Gastroesophageal sphincter (tissue), 4 donors: ENCODE data around the gene MMEL1. TPM values are rescaled to one million over a fixed set of nuclear protein-coding genes. Genes with fewer than 3 reads are reported as not detected.
"Not testable (repeated sequence)": the region's sequence is repeated elsewhere in the genome, so short reads cannot be mapped to it uniquely, and the experiment has no call there.

Experiments
- ATAC-seq: fragments of 150-250 bp; one replicate; pipeline ENCODE4 v1.9.1; 2016; ENCODE audit warnings: mild to moderate bottlenecking, moderate library complexity
- H3K27ac ChIP-seq, 4 donors: fragments of 200-600 bp; sonication (generic) in 3 of 4; 1 replicate in 3 of 4; 2 replicates in 1 of 4; pipeline ENCODE4 v1.5.1; 2016 to 2019
- H3K27me3 ChIP-seq: fragments of 200-600 bp; sonication (generic); one replicate; pipeline ENCODE4 v1.5.1; 2019
- H3K36me3 ChIP-seq, 2 donors: fragments of 200-600 bp; sonication (generic); one replicate each; pipeline ENCODE4 v1.5.1; 2019; ENCODE audit warnings: control low read depth in 1 of 2
- H3K4me1 ChIP-seq, 3 donors: fragments of 200-600 bp; sonication (generic); 1 replicate in 2 of 3; 2 replicates in 1 of 3; pipeline ENCODE4 v1.5.1; 2016 to 2019; ENCODE audit warnings: control low read depth in 2 of 3
- H3K4me3 ChIP-seq, 2 donors: fragments of 200-600 bp; sonication (generic); one replicate each; pipeline ENCODE4 v1.5.1; 2019; ENCODE audit warnings: mild to moderate bottlenecking in 1 of 2, moderate library complexity in 1 of 2
- H3K9me3 ChIP-seq, 3 donors: fragments of 200-600 bp; sonication (generic); one replicate each; pipeline ENCODE4 v1.5.1; 2017 to 2019; ENCODE audit warnings: control low read depth in 2 of 3
- CTCF ChIP-seq, 4 experiments: fragments of 200-600 bp in 2 of 4; fragments of 450-650 bp in 2 of 4; sonication (generic) in 1 of 4; IDR thresholded peaks; one replicate each; pipeline ENCODE4 v1.5.1; 2017 to 2019; ENCODE audit warnings: antibody characterized with exemption in 4 of 4, mild to moderate bottlenecking in 2 of 4, moderate library complexity in 2 of 4
- EP300 ChIP-seq: sonication (generic); formaldehyde crosslinking; IDR thresholded peaks from one replicate; pipeline ENCODE4 v1.6.1; 2017; ENCODE audit warnings: antibody characterized with exemption, mild to moderate bottlenecking
- POLR2A ChIP-seq, 2 donors: fragments of 450-650 bp; IDR thresholded peaks; one replicate each; pipeline ENCODE4 v1.6.1; 2017; ENCODE audit warnings: antibody characterized with exemption in 2 of 2, mild to moderate bottlenecking in 2 of 2, moderate library complexity in 1 of 2
- POLR2AphosphoS5 ChIP-seq: sonication (generic); formaldehyde crosslinking; IDR thresholded peaks from one replicate; pipeline ENCODE4 v1.6.1; 2017; ENCODE audit warnings: antibody characterized with exemption
- WGBS, 2 donors: methylation state at CpG; one replicate each; pipeline ENCODE4 v1.1.5; 2018; ENCODE audit warnings: low coverage in 1 of 2; 5-methylcytosine and 5-hydroxymethylcytosine counted together
- total RNA-seq, 4 donors: library from RNA; depleted of rRNA; stranded (reverse); fragments of >200 nt; gene quantifications; one replicate each; pipeline ENCODE4 v1.1.0, GENCODE V29; 2016

The MMEL1 gene
- total RNA-seq, 4 donors from 2014 or later = 1.4 to 3.9 (median 2.1) TPM; not detected in 1

GRCh38 chr1:2575801-2576663, 56.8 kb downstream of the MMEL1 start:
- Histone ChIP-seq H3K27ac (peak overlapping the region in 3 of 4 donors; percentile 45 to 71 (median 61)), H3K27me3 (peaks cover 85% of the 10 kb centered on the region), H3K9me3 (peaks cover 0 to 16% (median 0%) of the 10 kb centered on the region in 3 donors), H3K36me3 (no peaks in the 10 kb centered on the region), H3K4me1 (peaks cover 0 to 17% (median 9%) of the 10 kb centered on the region in 3 donors), H3K4me3 (no peak overlapping the region)
- ATAC-seq = peak; percentile 8
- WGBS, 2 donors = no CpG with 5 or more reads among the region's 23 CpGs
- TF ChIP-seq EP300 = no peak
- no peak for TF ChIP-seq CTCF (IDR thresholded peaks at IDR 0.05)
- TF ChIP-seq POLR2A (IDR thresholded peaks at IDR 0.05) = no peak
- TF ChIP-seq POLR2AphosphoS5 = no peak

- Histone ChIP-seq H3K27ac (no peak overlapping the region), H3K36me3 (no peaks in the 10 kb centered on the region), H3K9me3 (peaks cover 0 to 16% (median 0%) of the 10 kb centered on the region in 3 donors), H3K4me1 (peaks cover 0 to 17% (median 9%) of the 10 kb centered on the region in 3 donors), H3K27me3 (peaks cover 74% of the 10 kb centered on the region), H3K4me3 (no peak overlapping the region)
- ATAC-seq = no peak
- WGBS, 2 donors = 60 to 70% methylated on average over 3 to 6 of the region's 9 CpGs
- no peak for TF ChIP-seq POLR2AphosphoS5
Observed at GRCh38 chr1:2574350-2574749, 58.5 kb downstream of the MMEL1 start.

- TF ChIP-seq POLR2A (IDR thresholded peaks at IDR 0.05) (no peak), CTCF (IDR thresholded peaks at IDR 0.05) (no peak), POLR2AphosphoS5 (no peak), EP300 (no peak)
- Histone ChIP-seq H3K4me1 (peaks cover 0 to 17% (median 9%) of the 10 kb centered on the region in 3 donors), H3K4me3 (no peak overlapping the region), H3K36me3 (no peaks in the 10 kb centered on the region), H3K27me3 (peaks cover 69% of the 10 kb centered on the region), H3K9me3 (peaks cover 0 to 16% (median 0%) of the 10 kb centered on the region in 3 donors), H3K27ac (no peak overlapping the region)
- WGBS, 2 donors = 81 to 92% methylated on average over 7 to 8 of the region's 8 CpGs
- ATAC-seq = no peak
Observed at GRCh38 chr1:2573250-2573920, 59.4 kb downstream of the MMEL1 start.

GRCh38 chr1:2571348-2571747, 61.5 kb downstream of the MMEL1 start:
- no peak overlapping the region for H3K27ac ChIP-seq
- peaks cover 0 to 16% (median 0%) of the 10 kb centered on the region in 3 donors for H3K9me3 ChIP-seq
- no peak for TF ChIP-seq POLR2A (IDR thresholded peaks at IDR 0.05)
- TF ChIP-seq POLR2AphosphoS5 = no peak
- no peak for TF ChIP-seq EP300
- TF ChIP-seq CTCF (IDR thresholded peaks at IDR 0.05) = no peak
- ATAC-seq = no peak
- H3K4me1 ChIP-seq = peaks cover 0 to 11% (median 7%) of the 10 kb centered on the region in 3 donors
- no peaks in the 10 kb centered on the region for H3K36me3 ChIP-seq
- peaks cover 64% of the 10 kb centered on the region for H3K27me3 ChIP-seq
- WGBS, 2 donors = 83 to 94% methylated on average over 3 to 9 of the region's 9 CpGs
- no peak overlapping the region for H3K4me3 ChIP-seq

- Histone ChIP-seq H3K4me3 (no peak overlapping the region), H3K36me3 (no peaks in the 10 kb centered on the region), H3K27me3 (peaks cover 64% of the 10 kb centered on the region), H3K27ac (no peak overlapping the region), H3K9me3 (peaks cover 0 to 16% (median 0%) of the 10 kb centered on the region in 3 donors), H3K4me1 (peaks cover 0 to under 1% (median 0%) of the 10 kb centered on the region in 3 donors)
- 71 to 79% methylated on average over 5 to 12 of the region's 17 CpGs for WGBS, 2 donors
- no peak for ATAC-seq
- TF ChIP-seq EP300 = no peak
- TF ChIP-seq POLR2AphosphoS5 = no peak
- no peak for TF ChIP-seq CTCF (IDR thresholded peaks at IDR 0.05)
- no peak for TF ChIP-seq POLR2A (IDR thresholded peaks at IDR 0.05)
Observed at GRCh38 chr1:2570332-2570731, 62.5 kb downstream of the MMEL1 start.

GRCh38 chr1:2569703-2570102, 63.1 kb downstream of the MMEL1 start:
- not testable (repeated sequence) for ATAC-seq, H3K36me3 ChIP-seq, H3K4me3 ChIP-seq, H3K27ac ChIP-seq, H3K4me1 ChIP-seq
- WGBS, 2 donors = 73% methylated on average over 3 of the region's 13 CpGs; no CpG with 5 or more reads in 1 of the 2 donors
- H3K27me3 ChIP-seq = peaks cover 67% of the 10 kb centered on the region
- peaks cover 0 to 16% (median 0%) of the 10 kb centered on the region in 3 donors for H3K9me3 ChIP-seq
